ENCODE measurements around the gene OMG.

DNA sequence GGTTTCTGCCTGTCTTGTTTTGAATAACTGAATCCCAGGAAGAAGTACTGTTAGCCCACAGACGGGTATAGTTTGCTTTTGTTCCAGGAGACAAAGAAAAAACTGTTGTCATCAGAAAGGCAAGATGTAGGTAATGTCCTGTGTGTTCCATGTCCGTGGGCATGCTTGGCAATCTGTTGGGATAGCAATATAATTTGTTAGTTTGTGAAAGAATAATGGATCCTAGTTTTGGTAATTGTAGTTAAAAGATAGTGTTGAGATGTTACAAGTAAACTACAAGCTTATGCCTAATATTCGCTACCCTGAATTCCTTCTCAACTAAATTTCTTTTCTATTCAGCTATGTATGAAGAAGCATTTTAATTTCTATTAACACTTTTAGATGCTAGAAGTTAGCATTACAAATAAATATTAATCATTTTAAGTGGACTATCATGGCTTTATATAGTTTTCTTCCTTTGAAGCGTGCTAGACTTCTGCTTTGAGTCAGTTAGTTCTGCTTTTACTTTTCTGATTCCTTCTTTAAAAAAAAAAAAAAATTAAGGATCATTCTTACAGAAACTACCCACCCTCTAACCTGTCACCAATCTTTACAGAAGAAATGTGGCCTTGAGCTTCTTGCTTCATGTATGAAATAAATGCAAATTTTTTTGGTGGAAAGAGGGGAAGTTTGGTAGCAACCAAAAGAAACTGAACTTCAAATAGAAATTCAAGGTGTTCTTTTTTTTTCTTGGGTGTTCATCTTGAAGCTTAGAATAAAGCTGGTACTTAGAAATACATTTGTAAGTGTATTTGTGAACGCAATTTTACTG, 22.0 kb upstream of the OMG start:
- TF ChIP-seq, protein P1, sequence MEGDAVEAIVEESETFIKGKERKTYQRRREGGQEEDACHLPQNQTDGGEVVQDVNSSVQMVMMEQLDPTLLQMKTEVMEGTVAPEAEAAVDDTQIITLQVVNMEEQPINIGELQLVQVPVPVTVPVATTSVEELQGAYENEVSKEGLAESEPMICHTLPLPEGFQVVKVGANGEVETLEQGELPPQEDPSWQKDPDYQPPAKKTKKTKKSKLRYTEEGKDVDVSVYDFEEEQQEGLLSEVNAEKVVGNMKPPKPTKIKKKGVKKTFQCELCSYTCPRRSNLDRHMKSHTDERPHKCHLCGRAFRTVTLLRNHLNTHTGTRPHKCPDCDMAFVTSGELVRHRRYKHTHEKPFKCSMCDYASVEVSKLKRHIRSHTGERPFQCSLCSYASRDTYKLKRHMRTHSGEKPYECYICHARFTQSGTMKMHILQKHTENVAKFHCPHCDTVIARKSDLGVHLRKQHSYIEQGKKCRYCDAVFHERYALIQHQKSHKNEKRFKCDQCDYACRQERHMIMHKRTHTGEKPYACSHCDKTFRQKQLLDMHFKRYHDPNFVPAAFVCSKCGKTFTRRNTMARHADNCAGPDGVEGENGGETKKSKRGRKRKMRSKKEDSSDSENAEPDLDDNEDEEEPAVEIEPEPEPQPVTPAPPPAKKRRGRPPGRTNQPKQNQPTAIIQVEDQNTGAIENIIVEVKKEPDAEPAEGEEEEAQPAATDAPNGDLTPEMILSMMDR (IDR thresholded peaks at IDR 0.05): no peak
- no peak for TF ChIP-seq POLR2A (IDR thresholded peaks at IDR 0.05)

All from esophagus squamous epithelium (tissue), 4 donors.